Activated CD4-positive, CD25-positive, alpha-beta regulatory T cell treated with anti-CD3 and anti-CD28 coated beads, Interleukin-2, amount 50 U/mL, for 72 hours (primary cell): ENCODE data around the gene OSCAR.

Source experiments
- DNase-seq: peaks from one replicate; pipeline ENCODE4 v3.0.0; 2021

The OSCAR gene

DNA sequence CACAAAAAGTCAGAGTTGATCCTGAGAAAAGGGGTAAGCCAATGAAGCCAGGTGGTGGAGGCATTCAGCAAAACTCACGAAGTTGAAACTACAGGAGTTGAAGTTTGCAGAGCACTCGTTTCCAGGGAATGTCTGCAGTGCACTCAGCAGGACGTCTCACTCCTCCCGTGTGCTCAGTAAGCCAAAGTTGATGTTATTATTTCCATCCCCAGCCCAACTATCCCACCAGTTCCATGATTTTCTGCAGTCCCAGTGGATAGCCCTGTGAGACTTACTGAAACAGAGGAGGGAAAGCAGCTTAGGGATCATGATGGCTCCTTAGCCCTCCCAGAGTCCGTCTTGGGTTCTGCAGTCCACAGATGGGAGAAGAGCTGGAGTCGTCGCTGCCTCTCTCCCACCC lies 19.6 kb downstream of the OSCAR start, which contains the start of gene TARM1:
Gene TARM1, minus strand, starts transcription at position 334 of the 400 bp plus-strand sequence. Its CDS starts 25 bp downstream, at position 309.
- DNase-seq, result no peak

DNA sequence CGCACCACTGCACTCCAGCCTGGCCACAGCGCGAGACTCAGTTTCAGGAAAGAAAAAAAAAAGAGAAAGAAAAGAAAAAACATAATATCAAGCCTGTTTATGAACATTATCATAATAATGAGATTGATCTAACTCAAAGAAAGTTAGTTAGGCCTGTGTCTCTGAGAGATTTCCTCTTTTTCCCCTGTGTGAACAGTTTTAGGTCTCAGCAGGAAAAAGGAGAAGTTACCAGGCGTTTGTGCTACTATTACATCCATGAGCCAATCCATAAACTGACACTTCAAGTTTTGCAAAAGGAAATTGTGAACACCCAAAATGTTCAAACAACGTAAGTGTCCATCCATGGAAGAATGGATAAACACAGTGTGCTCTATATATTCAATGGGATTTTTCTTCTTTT lies 23.3 kb downstream of the OSCAR start:
- DNase-seq, result no peak

GRCh38 chr19:54074851-54075250 lies 25.8 kb downstream of the OSCAR start:
- no peak for DNase-seq

- DNase-seq, result no peak
These were observed 26.8 kb downstream of the OSCAR start for GRCh38 chr19:54073829-54074228.

GRCh38 chr19:54069470-54069869 lies 31.1 kb downstream of the OSCAR start:
- DNase-seq, result no peak

DNA sequence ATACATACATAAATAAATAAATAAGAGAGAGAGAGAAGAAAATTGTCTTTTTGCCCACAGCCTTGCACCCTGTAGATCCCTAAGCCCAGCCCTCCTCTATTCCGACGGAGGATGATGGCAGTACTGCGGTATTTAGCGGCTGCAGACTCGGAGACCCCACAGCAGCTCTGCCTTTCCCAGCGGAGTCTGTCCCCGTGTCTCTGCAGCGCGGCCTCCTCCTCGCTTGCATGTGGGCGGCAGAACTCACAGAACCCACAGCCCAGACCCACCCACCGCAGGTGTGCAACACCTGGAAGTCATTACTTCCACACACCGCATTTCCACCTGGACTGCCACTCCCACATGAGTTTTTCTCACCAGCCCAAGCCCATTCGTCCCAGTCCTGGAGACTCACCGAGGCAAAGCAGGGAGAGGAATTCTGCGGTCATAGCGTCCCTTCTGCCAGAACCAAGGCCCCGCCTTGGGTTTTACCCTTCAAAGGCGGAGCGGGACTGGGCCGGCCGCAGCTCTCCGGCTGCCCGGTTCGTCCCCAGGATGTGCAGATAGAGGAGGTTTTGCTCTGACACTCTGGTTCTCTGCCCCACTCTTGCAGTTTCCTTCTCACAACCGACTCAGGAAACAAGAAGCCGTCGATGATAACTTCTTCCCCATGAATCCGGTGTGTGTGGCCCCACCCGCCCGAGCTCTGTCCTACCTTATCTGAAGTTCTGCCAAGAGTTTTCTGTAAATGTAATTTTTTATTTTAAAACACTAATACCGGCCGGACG lies 37.1 kb downstream of the OSCAR start, which contains the start of gene VSTM1:
Gene VSTM1, minus strand, starts transcription at position 548 of the 767 bp plus-strand sequence. Its CDS starts 120 bp downstream, at position 428.
- no peak for DNase-seq

- DNase-seq, result no peak
These were observed 38.0 kb downstream of the OSCAR start for GRCh38 chr19:54062643-54063042.

- DNase-seq, result no peak
These were observed 53.0 kb downstream of the OSCAR start for GRCh38 chr19:54047616-54048015.

DNA sequence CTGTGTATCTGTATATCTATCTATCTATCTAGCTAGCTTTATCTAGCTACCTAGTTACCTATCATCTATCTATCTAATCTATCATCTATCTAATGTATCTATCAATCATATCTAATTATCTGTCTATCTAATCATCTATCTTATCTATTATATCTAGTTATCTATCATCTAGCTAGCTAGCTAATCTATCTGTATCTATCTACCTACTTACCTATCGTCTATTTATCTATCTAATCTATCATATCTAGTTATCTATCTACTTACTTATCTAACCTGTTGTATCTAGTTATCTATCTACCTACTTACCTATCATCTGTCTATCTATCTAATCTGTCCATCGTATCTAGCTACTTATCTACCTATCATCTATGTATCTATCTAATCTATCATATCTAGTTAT lies 54.8 kb downstream of the OSCAR start:
- no peak for DNase-seq
